GM11168 (cell line): ENCODE results near the gene KIR3DL3.
"Not testable (repeated sequence)": the region's sequence is repeated elsewhere in the genome, so short reads cannot be mapped to it uniquely, and the experiment has no call there.

Experiments used
- in situ Hi-C: fragments of 300-500 bp; cut with MboI; formaldehyde crosslinking; loops from one replicate; pipeline ENCODE4 v1.12.0; 2022; ENCODE audit warnings: low sequenced_read_pairs; ENCODE audit not compliant: unreplicated experiment

Gene KIR3DL3

DNA sequence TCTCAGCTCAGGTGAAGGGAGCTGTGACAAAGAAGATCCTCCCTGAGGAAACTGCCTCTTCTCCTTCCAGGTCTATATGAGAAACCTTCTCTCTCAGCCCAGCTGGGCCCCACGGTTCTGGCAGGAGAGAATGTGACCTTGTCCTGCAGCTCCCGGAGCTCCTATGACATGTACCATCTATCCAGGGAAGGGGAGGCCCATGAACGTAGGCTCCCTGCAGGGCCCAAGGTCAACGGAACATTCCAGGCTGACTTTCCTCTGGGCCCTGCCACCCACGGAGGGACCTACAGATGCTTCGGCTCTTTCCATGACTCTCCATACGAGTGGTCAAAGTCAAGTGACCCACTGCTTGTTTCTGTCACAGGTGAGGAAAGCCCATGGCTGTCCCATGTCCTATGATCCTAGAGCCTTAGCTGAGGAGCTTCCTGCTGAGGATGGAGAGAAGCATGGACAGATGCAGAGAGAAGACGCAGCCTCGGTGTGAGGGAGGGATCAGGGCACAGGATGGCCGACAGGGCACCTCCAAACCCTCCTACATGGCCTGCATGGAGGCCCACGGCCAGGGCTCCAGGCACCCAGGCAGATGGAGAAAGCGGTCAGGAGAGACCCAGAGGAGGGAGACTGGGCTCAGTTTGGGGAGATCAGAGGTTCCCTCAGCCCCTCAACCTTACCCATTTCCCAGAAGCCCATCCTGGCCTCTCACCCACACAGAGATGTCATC, 51.0 kb downstream of the KIR3DL3 start:
- in situ Hi-C loops = not testable (repeated sequence)

DNA sequence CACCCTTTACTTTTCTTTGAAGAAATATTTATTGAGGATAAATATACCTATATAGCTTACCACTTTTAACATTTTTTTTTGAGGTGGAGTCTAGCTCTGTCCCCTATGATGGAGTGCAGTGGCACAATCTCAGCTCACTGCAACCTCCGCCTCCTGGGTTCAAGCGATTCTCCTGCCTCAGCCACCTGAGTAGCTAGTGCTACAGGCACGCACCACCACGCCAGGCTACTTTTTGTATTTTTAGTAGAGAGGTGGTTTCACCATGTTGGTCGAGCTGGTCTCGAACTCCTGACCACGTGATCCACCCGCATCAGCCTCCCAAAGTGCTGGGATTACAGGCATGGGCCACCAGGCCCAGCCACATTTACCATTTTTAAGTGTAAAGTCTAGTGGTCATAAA, 51.6 kb downstream of the KIR3DL3 start:
- in situ Hi-C loops = not testable (repeated sequence)

DNA sequence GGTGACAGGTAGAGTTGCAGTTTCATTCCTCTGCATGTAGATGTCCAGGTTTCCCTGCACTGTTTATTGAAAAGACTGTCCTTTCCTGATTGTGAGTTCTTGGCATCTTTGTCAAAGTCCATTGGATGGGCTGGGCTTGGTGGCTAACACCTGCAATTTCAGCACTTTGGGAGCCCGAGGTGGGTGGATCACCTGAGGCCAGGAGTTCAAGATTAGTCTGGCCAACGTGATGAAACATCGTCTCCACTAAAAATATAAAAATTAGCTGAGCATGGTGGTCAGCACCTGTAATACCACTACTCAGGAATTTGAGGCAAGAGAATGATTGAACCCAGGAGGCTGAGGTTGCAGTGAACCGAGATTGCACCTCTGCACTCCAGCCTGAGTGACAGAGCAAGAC, 53.6 kb downstream of the KIR3DL3 start:
- in situ Hi-C loops = not testable (repeated sequence)

DNA sequence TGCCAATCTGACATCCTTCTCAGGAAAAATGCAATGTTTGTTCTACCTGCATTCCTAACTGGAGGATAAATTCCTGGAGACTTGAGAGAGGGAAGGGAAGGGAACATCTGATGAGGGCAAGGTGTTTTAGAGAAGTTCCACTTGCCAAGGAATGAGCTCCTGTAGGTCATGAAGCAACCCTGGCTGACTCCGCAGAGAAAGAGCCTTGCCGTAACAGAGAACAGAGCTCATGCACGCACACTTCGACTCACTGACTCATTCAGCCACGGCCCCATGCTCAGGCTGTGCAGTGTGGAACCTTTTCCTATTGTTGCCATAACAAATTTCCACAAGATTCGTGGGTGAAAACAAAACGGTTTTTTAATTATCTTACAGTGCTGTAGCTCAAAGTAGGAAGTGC, 54.7 kb downstream of the KIR3DL3 start:
- in situ Hi-C loops = not testable (repeated sequence)

DNA sequence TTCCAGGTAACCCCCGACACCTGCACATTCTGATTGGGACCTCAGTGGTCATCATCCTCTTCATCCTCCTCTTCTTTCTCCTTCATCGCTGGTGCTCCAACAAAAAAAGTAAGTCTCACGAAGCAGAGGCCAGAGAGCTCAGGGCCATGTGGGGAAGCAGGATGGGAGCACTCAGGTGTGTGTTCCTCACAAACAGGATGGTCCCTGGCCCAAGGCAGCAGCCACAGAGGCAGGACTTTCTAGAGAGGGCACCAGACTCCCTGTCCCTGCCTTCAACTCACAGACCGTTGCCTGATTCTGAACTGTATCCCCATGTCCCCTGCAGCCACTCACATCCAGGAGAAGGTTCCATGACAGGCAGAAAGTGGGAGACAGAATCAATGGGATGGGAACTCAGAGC, 58.7 kb downstream of the KIR3DL3 start:
- in situ Hi-C loops = not testable (repeated sequence)
